ENCODE results near the gene RCAN2. TPM values are rescaled to one million over a fixed set of nuclear protein-coding genes. Genes with fewer than 3 reads are reported as not detected.

Gene RCAN2
- polyA plus RNA-seq, 1 donor from 2014 or later, result 37.4 TPM

DNA sequence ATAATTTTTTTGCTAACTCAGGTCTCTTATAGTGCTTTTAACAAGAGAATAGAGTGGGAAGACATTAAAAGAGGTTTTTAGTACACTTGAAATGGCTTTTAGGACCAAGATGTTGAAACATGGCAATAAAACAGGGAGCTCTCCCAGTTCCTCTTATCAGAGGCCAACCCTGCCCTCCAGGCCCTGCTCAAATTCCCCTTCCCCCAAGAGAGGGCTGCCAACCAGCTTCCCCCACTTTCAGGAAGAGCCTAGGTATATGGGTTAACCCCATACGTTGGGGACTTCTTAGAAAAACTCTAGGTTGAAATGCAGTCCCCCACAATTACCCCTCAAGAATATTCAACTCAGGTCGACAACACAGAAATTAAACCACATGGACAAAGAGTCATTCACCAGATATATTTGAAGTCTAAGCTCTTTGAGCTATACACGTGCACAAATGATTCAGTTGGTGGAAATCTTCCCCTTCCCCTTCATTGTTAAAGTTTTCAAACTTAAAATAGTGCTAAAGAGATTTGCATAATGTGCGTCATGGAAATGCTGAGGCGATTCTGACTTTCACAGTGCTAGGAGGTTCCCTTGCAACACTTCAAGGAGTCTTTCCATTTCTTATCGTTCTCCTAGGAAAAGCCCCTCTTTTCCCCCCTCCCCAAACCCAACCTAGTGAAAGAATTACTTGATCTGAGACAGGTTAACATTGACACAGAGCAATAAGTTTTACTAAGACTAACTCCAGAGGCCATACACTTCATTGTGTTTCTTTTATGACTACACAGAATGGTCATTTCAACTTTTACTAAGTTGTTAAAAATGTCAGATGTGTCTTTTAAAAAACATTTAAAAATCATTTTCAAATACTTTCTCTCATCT is 270.7 kb downstream of the RCAN2 start:
- H3K27me3 ChIP-seq (ENCODE audit: insufficient read depth, low read depth, low read length), result no peaks in the 10 kb centered on the region
- H2AFZ ChIP-seq (ENCODE audit: low read depth, low read length), result no peak overlapping the region
- H4K20me1 ChIP-seq (ENCODE audit: insufficient read depth), result no peaks in the 10 kb centered on the region
- no peaks in the 10 kb centered on the region for H3F3A ChIP-seq (ENCODE audit: insufficient read depth, low read length, poor library complexity, severe bottlenecking)
- no peaks in the 10 kb centered on the region for H3K79me2 ChIP-seq (replicated peaks; ENCODE audit: insufficient read depth, low read length)
- H3K27ac ChIP-seq (ENCODE audit: low read length), result no peak overlapping the region
- H3K4me2 ChIP-seq (ENCODE audit: low read length), result no peak overlapping the region
- no peaks in the 10 kb centered on the region for H3K9me3 ChIP-seq (ENCODE audit: low read length)
- H3K9me2 ChIP-seq (ENCODE audit: insufficient read depth, low read length), result no peaks in the 10 kb centered on the region
- TF ChIP-seq, protein P1, sequence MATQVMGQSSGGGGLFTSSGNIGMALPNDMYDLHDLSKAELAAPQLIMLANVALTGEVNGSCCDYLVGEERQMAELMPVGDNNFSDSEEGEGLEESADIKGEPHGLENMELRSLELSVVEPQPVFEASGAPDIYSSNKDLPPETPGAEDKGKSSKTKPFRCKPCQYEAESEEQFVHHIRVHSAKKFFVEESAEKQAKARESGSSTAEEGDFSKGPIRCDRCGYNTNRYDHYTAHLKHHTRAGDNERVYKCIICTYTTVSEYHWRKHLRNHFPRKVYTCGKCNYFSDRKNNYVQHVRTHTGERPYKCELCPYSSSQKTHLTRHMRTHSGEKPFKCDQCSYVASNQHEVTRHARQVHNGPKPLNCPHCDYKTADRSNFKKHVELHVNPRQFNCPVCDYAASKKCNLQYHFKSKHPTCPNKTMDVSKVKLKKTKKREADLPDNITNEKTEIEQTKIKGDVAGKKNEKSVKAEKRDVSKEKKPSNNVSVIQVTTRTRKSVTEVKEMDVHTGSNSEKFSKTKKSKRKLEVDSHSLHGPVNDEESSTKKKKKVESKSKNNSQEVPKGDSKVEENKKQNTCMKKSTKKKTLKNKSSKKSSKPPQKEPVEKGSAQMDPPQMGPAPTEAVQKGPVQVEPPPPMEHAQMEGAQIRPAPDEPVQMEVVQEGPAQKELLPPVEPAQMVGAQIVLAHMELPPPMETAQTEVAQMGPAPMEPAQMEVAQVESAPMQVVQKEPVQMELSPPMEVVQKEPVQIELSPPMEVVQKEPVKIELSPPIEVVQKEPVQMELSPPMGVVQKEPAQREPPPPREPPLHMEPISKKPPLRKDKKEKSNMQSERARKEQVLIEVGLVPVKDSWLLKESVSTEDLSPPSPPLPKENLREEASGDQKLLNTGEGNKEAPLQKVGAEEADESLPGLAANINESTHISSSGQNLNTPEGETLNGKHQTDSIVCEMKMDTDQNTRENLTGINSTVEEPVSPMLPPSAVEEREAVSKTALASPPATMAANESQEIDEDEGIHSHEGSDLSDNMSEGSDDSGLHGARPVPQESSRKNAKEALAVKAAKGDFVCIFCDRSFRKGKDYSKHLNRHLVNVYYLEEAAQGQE (IDR thresholded peaks at IDR 0.05; ENCODE audit: borderline replicate concordance), result no peak
- TF ChIP-seq TAF1 (IDR thresholded peaks at IDR 0.05; ENCODE audit: low read depth), result no peak
- no peak for TF ChIP-seq EP300 (conservative IDR thresholded peaks at IDR 0.05; ENCODE audit: poor library complexity, severe bottlenecking)
- TF ChIP-seq CTCF (IDR thresholded peaks at IDR 0.05; ENCODE audit: poor library complexity, severe bottlenecking), result no peak
- no peak for TF ChIP-seq SMC3 (conservative IDR thresholded peaks at IDR 0.05; ENCODE audit: poor library complexity)
- TF ChIP-seq POLR2AphosphoS5 (IDR thresholded peaks at IDR 0.05), result no peak
- TF ChIP-seq RAD21 (conservative IDR thresholded peaks at IDR 0.05), result no peak
- TF ChIP-seq EZH2 (IDR thresholded peaks at IDR 0.05; ENCODE audit: borderline replicate concordance, insufficient read depth, low read length, poor library complexity, severe bottlenecking), result no peak
- H3K4me3 ChIP-seq (ENCODE audit: low read length), result no peak overlapping the region
- H3K9ac ChIP-seq (ENCODE audit: low read length), result no peak overlapping the region
- no peaks in the 10 kb centered on the region for H3K36me3 ChIP-seq (ENCODE audit: insufficient read depth, low read length)

- H3K9ac ChIP-seq (ENCODE audit: low read length), result no peak overlapping the region
- no peaks in the 10 kb centered on the region for H3K36me3 ChIP-seq (ENCODE audit: insufficient read depth, low read length)
- H3K4me3 ChIP-seq (ENCODE audit: low read length), result no peak overlapping the region
- no peaks in the 10 kb centered on the region for H4K20me1 ChIP-seq (ENCODE audit: insufficient read depth)
- no peaks in the 10 kb centered on the region for H3F3A ChIP-seq (ENCODE audit: insufficient read depth, low read length, poor library complexity, severe bottlenecking)
- no peaks in the 10 kb centered on the region for H3K27me3 ChIP-seq (ENCODE audit: insufficient read depth, low read depth, low read length)
- no peak overlapping the region for H3K27ac ChIP-seq (ENCODE audit: low read length)
- no peaks in the 10 kb centered on the region for H3K79me2 ChIP-seq (replicated peaks; ENCODE audit: insufficient read depth, low read length)
- no peak overlapping the region for H2AFZ ChIP-seq (ENCODE audit: low read depth, low read length)
- H3K4me2 ChIP-seq (ENCODE audit: low read length), result no peak overlapping the region
- no peak for TF ChIP-seq CTCF (IDR thresholded peaks at IDR 0.05; ENCODE audit: poor library complexity, severe bottlenecking)
- TF ChIP-seq EZH2 (IDR thresholded peaks at IDR 0.05; ENCODE audit: borderline replicate concordance, insufficient read depth, low read length, poor library complexity, severe bottlenecking), result no peak
- TF ChIP-seq POLR2AphosphoS5 (IDR thresholded peaks at IDR 0.05), result no peak
- TF ChIP-seq MXI1 (conservative IDR thresholded peaks at IDR 0.05; ENCODE audit: poor library complexity, severe bottlenecking), result no peak
- H3K9me3 ChIP-seq (ENCODE audit: low read length), result no peaks in the 10 kb centered on the region
- H3K9me2 ChIP-seq (ENCODE audit: insufficient read depth, low read length), result no peaks in the 10 kb centered on the region
These were observed 271.6 kb downstream of the RCAN2 start for GRCh38 chr6:46219661-46220060.
